ENCODE data around the gene PACS1. TPM values are rescaled to one million over a fixed set of nuclear protein-coding genes. Genes with fewer than 3 reads are reported as not detected.

Gene PACS1
- total RNA-seq, 2 experiments from 2014 or later, result 179 to 183 TPM

- H3K4me3 Mint-ChIP-seq, result no peak overlapping the region
- ChIA-PET POLR2A (no interaction called here), CTCF (interaction anchor here (1.2 kb wide), 1 partner anchor 12 kb away, joined by 3 read pairs; no protein-coding TSS in a partner anchor)
- H3K27me3 ChIP-seq (ENCODE audit: control insufficient read depth in 1 of 2, insufficient read depth in 2 of 2, low read length in 2 of 2), result no peaks in the 10 kb centered on the region
- no peak for ATAC-seq (ENCODE audit: poor library complexity)
- intact Hi-C loops (cut with DNase I, micrococcal nuclease), result no loop called here
- H3K4me1 ChIP-seq (ENCODE audit: insufficient read depth, low read length), result peaks cover 27% of the 10 kb centered on the region
- H3K4me3 ChIP-seq (ENCODE audit: low read length), result no peak overlapping the region
- peaks cover 21% of the 10 kb centered on the region for H3K36me3 ChIP-seq (ENCODE audit: insufficient read depth, low read length)
- H3K9me3 ChIP-seq (ENCODE audit: control insufficient read depth in 1 of 2, insufficient read depth in 1 of 2, low read length in 2 of 2), result no peaks in the 10 kb centered on the region
- H3K27ac ChIP-seq (ENCODE audit: low read depth in 1 of 2, low read length in 2 of 2), result no peak overlapping the region
- H3K36me3 Mint-ChIP-seq (ENCODE audit: low read depth), result peaks cover 83% of the 10 kb centered on the region
- H3K27me3 Mint-ChIP-seq, result no peaks in the 10 kb centered on the region
- no peaks in the 10 kb centered on the region for H3K9me3 Mint-ChIP-seq
- H3K4me1 Mint-ChIP-seq (ENCODE audit: low read depth), result peaks cover 68% of the 10 kb centered on the region
- no peak for DNase-seq
- H3K27ac Mint-ChIP-seq, result peak overlapping the region; percentile 49
- TF ChIP-seq CTCF (IDR thresholded peaks at IDR 0.05), result no peak
Observed at GRCh38 chr11:66186470-66186869, 116.4 kb downstream of the PACS1 start.

GRCh38 chr11:66187453-66187852 is 117.4 kb downstream of the PACS1 start:
- Histone ChIP-seq H3K4me3 (ENCODE audit: low read length) (no peak overlapping the region), H3K27me3 (ENCODE audit: control insufficient read depth in 1 of 2, insufficient read depth in 2 of 2, low read length in 2 of 2) (no peaks in the 10 kb centered on the region), H3K27ac (ENCODE audit: low read depth in 1 of 2, low read length in 2 of 2) (no peak overlapping the region), H3K9me3 (ENCODE audit: control insufficient read depth in 1 of 2, insufficient read depth in 1 of 2, low read length in 2 of 2) (no peaks in the 10 kb centered on the region), H3K36me3 (ENCODE audit: insufficient read depth, low read length) (peaks cover 21% of the 10 kb centered on the region), H3K4me1 (ENCODE audit: insufficient read depth, low read length) (peaks cover 25% of the 10 kb centered on the region)
- intact Hi-C loops (cut with DNase I, micrococcal nuclease), result no loop called here
- Mint-ChIP-seq H3K4me1 (ENCODE audit: low read depth) (peaks cover 64% of the 10 kb centered on the region), H3K27ac (no peak overlapping the region), H3K36me3 (ENCODE audit: low read depth) (peaks cover 84% of the 10 kb centered on the region), H3K4me3 (no peak overlapping the region), H3K27me3 (no peaks in the 10 kb centered on the region), H3K9me3 (no peaks in the 10 kb centered on the region)
- no peak for DNase-seq
- TF ChIP-seq CTCF (IDR thresholded peaks at IDR 0.05), result no peak
- ChIA-PET POLR2A (no interaction called here), CTCF (interaction anchor here (1.2 kb wide), 1 partner anchor 13 kb away, joined by 3 read pairs; no protein-coding TSS in a partner anchor)
- no peak for ATAC-seq (ENCODE audit: poor library complexity)

DNA sequence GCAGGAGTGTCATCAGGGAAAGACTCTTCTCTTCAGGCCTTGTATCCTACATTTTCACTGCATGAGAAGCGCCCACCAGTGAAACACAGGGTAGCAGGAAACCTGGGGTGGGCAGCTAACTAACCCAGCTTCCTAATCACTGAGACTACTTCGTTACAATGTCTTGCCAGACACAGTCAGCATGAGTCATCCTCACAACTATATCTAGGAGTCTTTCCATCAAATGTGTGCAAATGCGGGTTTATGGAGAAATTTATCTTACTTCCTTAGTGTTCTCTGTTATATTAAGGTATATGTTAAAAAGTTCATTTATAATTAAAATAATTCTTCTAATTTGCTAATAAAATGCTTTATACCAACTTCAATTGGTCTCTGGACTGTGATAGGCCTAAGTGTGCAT is 118.5 kb downstream of the PACS1 start:
- H3K27me3 ChIP-seq (ENCODE audit: control insufficient read depth in 1 of 2, insufficient read depth in 2 of 2, low read length in 2 of 2), result no peaks in the 10 kb centered on the region
- peaks cover 29% of the 10 kb centered on the region for H3K36me3 ChIP-seq (ENCODE audit: insufficient read depth, low read length)
- peaks cover 16% of the 10 kb centered on the region for H3K4me1 ChIP-seq (ENCODE audit: insufficient read depth, low read length)
- peaks cover 59% of the 10 kb centered on the region for H3K4me1 Mint-ChIP-seq (ENCODE audit: low read depth)
- H3K9me3 Mint-ChIP-seq, result no peaks in the 10 kb centered on the region
- H3K36me3 Mint-ChIP-seq (ENCODE audit: low read depth), result peaks cover 91% of the 10 kb centered on the region
- H3K4me3 ChIP-seq (ENCODE audit: low read length), result no peak overlapping the region
- ATAC-seq (ENCODE audit: poor library complexity) (no peak), DNase-seq (no peak)
- H3K9me3 ChIP-seq (ENCODE audit: control insufficient read depth in 1 of 2, insufficient read depth in 1 of 2, low read length in 2 of 2), result no peaks in the 10 kb centered on the region
- no peak overlapping the region for H3K27ac ChIP-seq (ENCODE audit: low read depth in 1 of 2, low read length in 2 of 2)
- ChIA-PET POLR2A (no interaction called here), CTCF (interaction anchor here (1.0 kb wide), 1 partner anchor 34 kb away, joined by 3 read pairs; no protein-coding TSS in a partner anchor)
- H3K27ac Mint-ChIP-seq, result no peak overlapping the region
- intact Hi-C loops (cut with DNase I, micrococcal nuclease), result no loop called here
- TF ChIP-seq CTCF (IDR thresholded peaks at IDR 0.05), result no peak
- no peak overlapping the region for H3K4me3 Mint-ChIP-seq
- H3K27me3 Mint-ChIP-seq, result no peaks in the 10 kb centered on the region

Data from CD4-positive, alpha-beta T cell (primary cell).